Measurements from ENCODE around the gene KCNJ13. TPM values are rescaled to one million over a fixed set of nuclear protein-coding genes. Genes with fewer than 3 reads are reported as not detected.

KCNJ13 gene
- total RNA-seq, 1 experiment from 2014 or later = not detected

- H3K79me2 ChIP-seq (ENCODE audit: low read depth) = no peaks in the 10 kb centered on the region
- H3K9me3 ChIP-seq (ENCODE audit: insufficient read depth, low read depth) = no peaks in the 10 kb centered on the region
- no peak for DNase-seq
- peaks cover 69% of the 10 kb centered on the region for H3K36me3 ChIP-seq (ENCODE audit: low read depth)
- no peaks in the 10 kb centered on the region for H3K27me3 ChIP-seq (ENCODE audit: insufficient read depth, low read depth)
- ChIA-PET CTCF (no interaction called here), POLR2A (ENCODE audit: unreplicated experiment) (no interaction called here)
- intact Hi-C loops (cut with micrococcal nuclease; ENCODE audit: unreplicated experiment) = no loop called here
- H3K9me2 ChIP-seq (ENCODE audit: insufficient read depth) = no peaks in the 10 kb centered on the region
- H3F3A ChIP-seq (ENCODE audit: insufficient read depth, low read depth) = peaks cover 23% of the 10 kb centered on the region
- peaks cover 16% of the 10 kb centered on the region for H3K4me1 ChIP-seq (replicated peaks; ENCODE audit: insufficient read depth)
- peaks cover 14% of the 10 kb centered on the region; the same call in 1 of the 2 replicates for H4K20me1 ChIP-seq (ENCODE audit: insufficient read depth)
- H3K4me3 ChIP-seq = no peak overlapping the region
- no TSS peak for BruUV-seq (replicated peaks)
- TF ChIP-seq CTCF (conservative IDR thresholded peaks at IDR 0.05) = no peak
- no peak for TF ChIP-seq EZH2 (IDR thresholded peaks at IDR 0.05; ENCODE audit: low read depth)
- no peak overlapping the region for H3K4me2 ChIP-seq
- no peak overlapping the region for H2AFZ ChIP-seq
- H3K27ac ChIP-seq = no peak overlapping the region
Observed at GRCh38 chr2:232772531-232772930, 3.8 kb downstream of the KCNJ13 start.

- Histone ChIP-seq H4K20me1 (ENCODE audit: insufficient read depth) (peaks cover 18% of the 10 kb centered on the region; the same call in 1 of the 2 replicates), H3K4me1 (replicated peaks; ENCODE audit: insufficient read depth) (peaks cover 16% of the 10 kb centered on the region), H3K36me3 (ENCODE audit: low read depth) (peaks cover 70% of the 10 kb centered on the region), H3K4me2 (no peak overlapping the region), H3K9me3 (ENCODE audit: insufficient read depth, low read depth) (no peaks in the 10 kb centered on the region), H2AFZ (no peak overlapping the region), H3K9me2 (ENCODE audit: insufficient read depth) (no peaks in the 10 kb centered on the region), H3K4me3 (no peak overlapping the region), H3K27me3 (ENCODE audit: insufficient read depth, low read depth) (no peaks in the 10 kb centered on the region), H3F3A (ENCODE audit: insufficient read depth, low read depth) (peaks cover 21% of the 10 kb centered on the region), H3K79me2 (ENCODE audit: low read depth) (no peaks in the 10 kb centered on the region), H3K27ac (no peak overlapping the region)
- POLR2A ChIA-PET (ENCODE audit: unreplicated experiment) = no interaction called here
- no peak for TF ChIP-seq EZH2 (IDR thresholded peaks at IDR 0.05; ENCODE audit: low read depth)
- TF ChIP-seq CTCF (conservative IDR thresholded peaks at IDR 0.05) = no peak
- BruUV-seq (replicated peaks) = no TSS peak
- intact Hi-C loops (cut with micrococcal nuclease; ENCODE audit: unreplicated experiment) = no loop called here
- CTCF ChIA-PET = no interaction called here
- no peak for DNase-seq
Observed at GRCh38 chr2:232771870-232772269, 4.5 kb downstream of the KCNJ13 start.

- BruUV-seq (replicated peaks) = no TSS peak
Observed at GRCh38 chr2:232770207-232770606, 6.2 kb downstream of the KCNJ13 start.

More at GRCh38 chr2:232770207-232770606, 6.2 kb downstream of the KCNJ13 start:
- Histone ChIP-seq H3K4me1 (replicated peaks; ENCODE audit: insufficient read depth) (0 out of 2 replicates have a peak, but pooled peaks cover under 1% of the 10 kb centered on the region), H2AFZ (no peak overlapping the region), H3K4me3 (no peak overlapping the region), H3K36me3 (ENCODE audit: low read depth) (peaks cover 72% of the 10 kb centered on the region), H3F3A (ENCODE audit: insufficient read depth, low read depth) (peaks cover 12% of the 10 kb centered on the region; the same call in 1 of the 2 replicates), H3K9me3 (ENCODE audit: insufficient read depth, low read depth) (no peaks in the 10 kb centered on the region), H3K9me2 (ENCODE audit: insufficient read depth) (no peaks in the 10 kb centered on the region), H3K4me2 (no peak overlapping the region), H3K79me2 (ENCODE audit: low read depth) (no peaks in the 10 kb centered on the region), H4K20me1 (ENCODE audit: insufficient read depth) (peaks cover 18% of the 10 kb centered on the region; the same call in 1 of the 2 replicates), H3K27me3 (ENCODE audit: insufficient read depth, low read depth) (no peaks in the 10 kb centered on the region), H3K27ac (no peak overlapping the region)
- ChIA-PET CTCF (interaction anchor here (0.7 kb wide), 1 partner anchor 84 kb away, joined by 5 read pairs; no protein-coding TSS in a partner anchor), POLR2A (ENCODE audit: unreplicated experiment) (interaction anchor here (0.6 kb wide), 2 partner anchors 25 to 1172 kb away, joined by 3 to 5 read pairs; no protein-coding TSS in a partner anchor)
- TF ChIP-seq CTCF (conservative IDR thresholded peaks at IDR 0.05) (no peak), EZH2 (IDR thresholded peaks at IDR 0.05; ENCODE audit: low read depth) (no peak)
- intact Hi-C loops (cut with micrococcal nuclease; ENCODE audit: unreplicated experiment) = no loop called here
- no peak for DNase-seq
